ENCODE data around the gene SHISA5. TPM values are rescaled to one million over a fixed set of nuclear protein-coding genes. Genes with fewer than 3 reads are reported as not detected.

The SHISA5 gene
- total RNA-seq, 1 experiment from 2014 or later, result 104 TPM

GRCh38 chr3:48505968-48506504 is 2.1 kb upstream of the SHISA5 start:
- Histone ChIP-seq H3K4me1 (ENCODE audit: control insufficient read depth in 1 of 2, insufficient read depth in 2 of 2, low read length in 2 of 2) (peaks cover 54 to 79% of the 10 kb centered on the region in 2 experiments), H3K79me2 (ENCODE audit: insufficient read depth, low read length) (no peaks in the 10 kb centered on the region), H4K20me1 (ENCODE audit: insufficient read depth) (no peaks in the 10 kb centered on the region), H3K36me3 (ENCODE audit: control insufficient read depth in 1 of 2, insufficient read depth in 2 of 2, low read length in 2 of 2) (no peaks in the 10 kb centered on the region), H3K9me3 (ENCODE audit: control insufficient read depth in 1 of 2, insufficient read depth in 1 of 2, low read depth in 1 of 2, low read length in 2 of 2) (no peaks in the 10 kb centered on the region), H3K4me2 (ENCODE audit: low read length) (no peak overlapping the region), H3K9ac (ENCODE audit: low read length) (no peak overlapping the region), H2AFZ (ENCODE audit: low read depth, low read length, poor library complexity, severe bottlenecking) (no peak overlapping the region), H3K27me3 (ENCODE audit: insufficient read depth, low read length) (no peaks in the 10 kb centered on the region), H3K27ac (ENCODE audit: low read depth, low read length) (no peak overlapping the region), H3K9me2 (ENCODE audit: insufficient read depth) (no peaks in the 10 kb centered on the region), H3K4me3 (replicated peaks in 1 of 2; ENCODE audit: low read depth in 1 of 2, low read length in 2 of 2) (no peak overlapping the region)
- TF ChIP-seq EGR1 (IDR thresholded peaks at IDR 0.05; ENCODE audit: low read depth) (no peak), RAD21 (IDR thresholded peaks at IDR 0.05; ENCODE audit: low read depth) (no peak), REST (IDR thresholded peaks at IDR 0.05; ENCODE audit: low read depth) (no peak), SP1 (IDR thresholded peaks at IDR 0.05; ENCODE audit: low read depth) (no peak), TCF7L2 (IDR thresholded peaks at IDR 0.05; ENCODE audit: borderline replicate concordance, extremely low read depth, insufficient read depth, insufficient read length) (no peak), ATF3 (IDR thresholded peaks at IDR 0.05) (no peak), SIN3A (IDR thresholded peaks at IDR 0.05; ENCODE audit: low read depth) (no peak), ELF1 (IDR thresholded peaks at IDR 0.05; ENCODE audit: borderline replicate concordance, low read depth) (no peak), ZFX (IDR thresholded peaks at IDR 0.05) (no peak), ZBTB33 (IDR thresholded peaks at IDR 0.05; ENCODE audit: extremely low read depth, insufficient replicate concordance, low read length) (no peak), CEBPB (IDR thresholded peaks at IDR 0.05; ENCODE audit: low read depth) (no peak), SRF (IDR thresholded peaks at IDR 0.05; ENCODE audit: low read depth) (no peak), MAX (IDR thresholded peaks at IDR 0.05) (no peak), POLR2AphosphoS5 (IDR thresholded peaks at IDR 0.05; ENCODE audit: low read depth, low read length) (no peak), CBX3 (IDR thresholded peaks at IDR 0.05; ENCODE audit: low read depth) (no peak)
- intact Hi-C loops (cut with micrococcal nuclease), result loop anchor here (2.0 to 5.0 kb wide), 2 partner anchors 33 to 41 kb away; no protein-coding TSS in a partner anchor
- CTCF ChIA-PET, result no interaction called here
- RAD21 ChIA-PET (ENCODE audit: low non-redundant PET in 1 of 2, low total read pairs in 2 of 2, uncharacterized antibody in 2 of 2, unreplicated experiment in 2 of 2), result no interaction called here
- DNase-seq (ENCODE audit: low read depth, low spot score) (no peak), ATAC-seq (no peak)
- POLR2A ChIA-PET, result no interaction called here
- BruUV-seq (replicated peaks), result no TSS peak
